Colon (tissue), 2 donors: ENCODE results near the gene DNMT3A.

ENCODE experiments used
- FAIRE-seq: peaks from 2 replicates; lab custom pipeline; 2012; peaks lifted over from hg19 to GRCh38; lab: Jason Lieb, UNC
- donor health status: control.
- donor health status: control.

Gene DNMT3A

GRCh38 chr2:25201794-25202193 lies 139.9 kb downstream of the DNMT3A start:
- no peak for FAIRE-seq

DNA sequence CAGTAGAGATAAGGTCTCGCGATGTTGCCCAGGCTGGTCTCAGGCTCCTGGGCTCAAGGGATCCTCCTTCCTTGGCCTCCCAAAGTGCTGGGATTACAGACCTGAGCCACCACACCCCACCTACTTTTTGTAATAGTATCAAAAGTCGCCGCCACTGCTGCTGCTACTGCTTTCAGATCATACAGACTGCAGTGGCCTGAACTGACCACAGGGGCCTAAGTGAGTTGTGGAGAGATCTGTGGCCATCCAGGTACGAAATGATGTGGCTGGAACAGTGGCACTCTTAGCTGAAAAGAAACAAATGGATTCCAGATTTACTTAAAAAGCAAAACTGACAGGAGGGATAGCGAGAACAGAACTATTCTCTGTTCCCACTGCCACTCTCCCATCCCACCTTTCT lies 140.5 kb downstream of the DNMT3A start:
- FAIRE-seq: no peak

DNA sequence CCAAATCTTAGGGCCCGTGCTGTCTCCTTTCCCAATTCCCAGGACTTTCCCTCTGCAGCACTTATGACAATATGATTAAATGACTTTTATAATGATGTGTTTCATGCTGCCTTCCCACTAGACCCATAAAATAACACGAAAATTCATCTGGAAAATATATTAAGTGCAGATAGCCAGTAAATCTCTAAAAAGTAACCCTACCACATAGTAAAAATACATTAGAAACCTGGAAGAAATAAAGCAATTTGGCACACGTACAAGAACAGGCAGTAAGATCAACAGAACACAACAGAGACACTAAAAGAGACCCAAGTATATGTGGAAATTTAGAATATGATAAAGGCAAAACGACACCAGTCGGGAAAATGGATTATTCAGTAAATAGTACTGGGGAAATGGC lies 143.1 kb downstream of the DNMT3A start:
- FAIRE-seq: no peak

DNA sequence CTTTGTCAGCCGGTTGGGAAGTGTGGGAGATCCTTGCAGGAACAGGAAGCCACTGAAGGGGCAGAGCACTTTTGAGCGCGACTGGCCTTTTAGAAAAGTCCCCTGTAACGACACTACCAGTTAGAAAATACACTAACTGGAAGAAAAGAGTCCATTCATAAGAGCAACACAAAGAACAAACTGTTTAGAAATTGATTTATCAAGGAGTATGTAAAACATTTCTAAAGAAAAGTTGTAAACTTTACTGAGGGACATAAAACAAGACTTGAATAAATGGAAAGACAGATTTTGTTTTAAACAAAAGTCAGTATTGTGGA lies 143.6 kb downstream of the DNMT3A start:
- no peak for FAIRE-seq

DNA sequence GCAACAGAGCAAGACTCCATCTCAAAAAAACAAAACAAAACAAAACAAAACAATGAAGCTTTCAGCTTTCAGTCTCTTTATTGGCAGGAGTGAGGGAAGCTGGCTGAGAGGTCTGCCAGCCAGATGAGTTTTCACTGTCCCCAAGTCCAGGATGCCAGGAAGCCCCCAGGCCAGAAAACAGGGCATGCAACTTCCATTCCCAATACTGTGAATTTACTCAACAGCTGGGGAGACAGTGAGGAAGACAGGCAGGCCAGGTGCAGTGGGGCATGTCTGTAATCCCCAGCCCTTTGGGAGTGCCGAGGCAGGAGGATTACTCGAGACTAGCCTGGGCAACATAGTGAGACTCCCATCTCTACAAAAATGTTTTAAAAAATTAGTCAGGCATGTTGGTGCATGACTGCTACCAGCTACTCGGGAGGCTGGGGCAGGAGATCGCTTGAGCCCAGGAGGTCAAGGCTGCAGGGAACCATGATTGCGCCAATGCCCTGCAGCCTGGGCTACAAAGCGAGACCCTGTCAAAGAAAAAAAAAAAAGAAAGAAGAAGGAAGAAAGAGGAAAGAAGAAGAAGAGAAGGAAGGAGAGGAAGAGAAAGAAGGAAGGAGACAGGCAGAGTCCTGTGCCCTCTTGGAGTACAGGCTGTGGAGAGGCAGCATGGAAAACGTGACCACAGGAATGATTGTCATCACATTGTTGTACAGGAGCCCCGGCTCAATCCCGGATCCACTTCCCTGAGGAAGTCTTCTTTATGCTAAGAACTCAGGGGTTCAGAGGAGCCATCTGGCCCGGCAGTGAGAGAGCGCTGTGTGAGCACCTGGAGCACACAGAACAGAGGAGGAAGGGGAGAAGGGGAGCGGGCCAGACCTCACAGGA lies 144.2 kb downstream of the DNMT3A start:
- FAIRE-seq: no peak

GRCh38 chr2:25194576-25195122 lies 147.1 kb downstream of the DNMT3A start:
- FAIRE-seq: no peak

DNA sequence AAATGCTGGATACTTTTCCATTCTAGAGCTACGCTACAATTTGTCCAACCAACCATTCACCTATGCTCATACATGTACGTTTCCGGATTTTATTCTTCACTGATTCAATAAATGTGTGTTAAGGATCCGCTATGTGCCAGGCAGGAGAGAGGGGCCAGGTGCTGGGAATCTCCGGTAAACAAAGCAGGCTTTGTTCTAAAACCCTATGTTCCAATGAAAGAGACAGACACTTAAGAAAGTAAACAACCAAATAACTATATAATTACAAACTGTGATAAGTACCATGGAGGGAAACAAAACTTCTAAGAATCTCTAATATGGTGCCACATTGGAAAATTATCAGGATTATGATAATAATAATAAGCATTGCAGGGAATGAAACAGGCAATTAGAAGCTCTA lies 151.2 kb downstream of the DNMT3A start:
- FAIRE-seq: no peak

DNA sequence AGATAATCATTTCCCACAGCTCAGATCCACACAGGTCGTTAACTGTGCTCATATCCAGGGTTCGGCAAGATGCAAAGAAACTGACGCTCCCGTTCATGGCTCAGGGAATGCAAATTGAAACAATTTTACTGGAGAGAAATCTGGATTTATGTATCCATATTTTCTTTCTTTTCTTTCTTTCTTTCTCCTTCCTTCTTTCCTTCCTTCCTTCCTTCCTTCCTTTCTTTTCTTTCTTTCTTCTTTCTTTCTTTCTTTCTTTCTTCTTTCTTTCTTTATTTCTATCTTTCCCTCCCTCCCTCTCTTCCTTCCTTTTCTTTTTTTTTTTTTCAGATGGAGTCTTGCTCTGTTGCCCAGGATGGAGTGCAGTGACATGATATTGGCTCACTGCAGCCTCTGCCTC lies 153.3 kb downstream of the DNMT3A start:
- no peak for FAIRE-seq

GRCh38 chr2:25187729-25188350 lies 153.9 kb downstream of the DNMT3A start:
- FAIRE-seq: no peak

DNA sequence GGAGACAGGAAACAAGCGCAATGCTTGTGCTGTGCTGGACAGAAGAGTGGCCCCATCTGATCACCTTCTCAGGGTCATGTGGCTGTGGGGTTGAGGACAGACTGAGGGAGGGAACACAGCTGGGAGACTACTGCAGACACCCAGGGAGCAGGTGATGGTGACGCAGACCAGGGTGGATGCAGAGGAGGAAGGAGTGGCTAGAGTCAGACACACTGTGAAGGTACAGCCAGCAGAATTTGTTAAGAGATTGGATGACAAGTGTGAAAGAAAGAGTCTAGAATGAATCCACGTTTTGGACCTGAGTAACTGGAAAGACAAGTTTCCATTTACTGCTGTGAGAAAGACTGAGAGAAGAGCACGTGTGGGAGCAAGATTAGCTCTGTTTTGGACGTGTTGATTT lies 157.5 kb downstream of the DNMT3A start:
- no peak for FAIRE-seq

DNA sequence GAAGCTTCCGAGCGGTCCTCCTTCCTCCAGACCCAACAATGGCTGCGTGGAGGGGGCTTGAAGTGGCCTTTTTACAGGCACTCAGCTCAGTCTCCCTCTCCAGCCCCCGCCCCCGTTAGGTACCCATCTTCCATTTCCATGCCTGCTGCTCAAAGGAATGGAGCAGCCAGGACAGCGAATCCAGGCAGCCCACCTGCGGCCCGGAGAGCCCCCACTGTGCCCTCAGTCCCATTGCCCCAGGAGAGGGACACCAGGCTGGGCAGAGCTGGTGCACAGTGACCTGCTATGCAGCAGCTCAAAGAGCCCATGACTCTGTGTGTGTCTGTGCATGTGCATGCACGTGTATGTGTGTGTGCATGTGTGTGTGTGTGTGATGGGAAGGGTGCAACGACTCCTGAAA lies 162.7 kb downstream of the DNMT3A start:
- FAIRE-seq: no peak
